Measurements from ENCODE around the gene AGTR1.

DNA sequence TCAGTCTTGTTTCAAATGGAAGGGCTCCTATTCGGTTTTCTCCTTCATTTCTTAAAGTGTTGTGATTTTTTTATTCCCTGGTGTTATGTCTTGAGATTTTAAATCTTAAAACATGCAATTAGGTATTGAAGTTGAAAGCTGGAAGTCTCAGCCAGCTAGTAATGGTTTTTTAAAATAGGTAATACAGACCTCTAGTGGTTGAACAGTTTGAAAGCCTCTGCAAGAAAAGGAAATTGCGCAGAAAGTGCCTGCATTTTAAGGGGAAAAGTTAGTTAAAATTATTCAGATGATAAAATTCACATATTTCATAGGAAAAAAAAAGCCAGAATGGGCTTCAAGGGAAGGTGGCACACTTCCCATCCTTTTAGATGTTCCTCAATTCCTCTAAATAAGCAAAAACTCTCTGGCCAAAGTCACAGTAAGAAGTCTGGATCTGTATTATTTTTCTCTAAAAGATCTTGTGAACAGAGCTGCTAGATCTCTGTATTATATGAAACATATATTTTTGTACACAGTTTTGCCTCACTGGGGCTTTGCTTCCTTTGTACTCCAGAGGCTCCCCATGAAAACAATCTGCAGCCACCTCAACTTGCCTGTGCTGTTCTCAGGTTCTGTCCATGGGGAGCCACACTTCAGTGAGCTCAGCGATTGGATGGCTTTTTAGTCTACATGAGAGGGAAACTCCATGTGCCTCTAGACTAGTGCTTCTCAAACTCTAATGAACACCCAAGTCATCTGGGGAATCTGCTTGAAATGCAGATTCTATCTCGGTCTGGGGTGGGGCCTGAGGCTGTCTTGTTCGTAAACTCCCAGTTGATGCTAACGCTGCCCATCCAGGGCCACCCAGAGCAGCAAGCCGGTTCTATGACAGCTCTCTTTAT lies 21.5 kb downstream of the AGTR1 start:
- TF ChIP-seq POLR2A (IDR thresholded peaks at IDR 0.05; ENCODE audit: low read depth, low read length): no peak
- TF ChIP-seq TAF1 (IDR thresholded peaks at IDR 0.05; ENCODE audit: low read depth, low read length): no peak
- TF ChIP-seq POLR2AphosphoS5 (IDR thresholded peaks at IDR 0.05; ENCODE audit: low read depth, low read length): no peak
- TF ChIP-seq POU2F2 (IDR thresholded peaks at IDR 0.05; ENCODE audit: low read depth, low read length): no peak

Measured in GM12891 (cell line).